ENCODE results near the gene HPSE. TPM values are rescaled to one million over a fixed set of nuclear protein-coding genes. Genes with fewer than 3 reads are reported as not detected.

The HPSE gene
- total RNA-seq, 1 experiment from 2014 or later = 0.48 TPM

- DNase-seq (ENCODE audit: low read depth) = peak; percentile 54
These were observed 83.8 kb downstream of the HPSE start for GRCh38 chr4:83250687-83251446.

- peak; percentile 6 for DNase-seq (ENCODE audit: low read depth)
These were observed 86.2 kb downstream of the HPSE start for GRCh38 chr4:83248486-83248885.

GRCh38 chr4:83247415-83248357, 87.0 kb downstream of the HPSE start:
- DNase-seq (ENCODE audit: low read depth) = no peak

Other genes with a start within 250 kb of the HPSE start
- 0.39 and 0.96 TPM in 2 replicates for gene PLAC8, start 220.1 kb downstream of the HPSE start, total RNA-seq (2014; rRNA removed; shearing (Covaris generic))
- 20.1 and 22.5 TPM in 2 replicates for gene COQ2, start 50.0 kb downstream of the HPSE start, total RNA-seq (2014; rRNA removed; shearing (Covaris generic))
- gene HELQ, start 121.0 kb upstream of the HPSE start, total RNA-seq (2014; rRNA removed; shearing (Covaris generic)) = 7.8 and 8.4 TPM in 2 replicates
- 51.5 and 58.3 TPM in 2 replicates for gene MRPS18C, start 121.2 kb upstream of the HPSE start, total RNA-seq (2014; rRNA removed; shearing (Covaris generic))
- gene ABRAXAS1, start 150.3 kb upstream of the HPSE start, total RNA-seq (2014; rRNA removed; shearing (Covaris generic)) = 5.7 and 8.8 TPM in 2 replicates
- 24.5 and 25.5 TPM in 2 replicates for gene GPAT3, start 201.3 kb upstream of the HPSE start, total RNA-seq (2014; rRNA removed; shearing (Covaris generic))